SJCRH30 (cell line): ENCODE results near the gene VENTX. TPM values are rescaled to one million over a fixed set of nuclear protein-coding genes. Genes with fewer than 3 reads are reported as not detected.

Source experiments
- DNase-seq, 2 experiments: peaks; one replicate each; pipeline ENCODE4 v3.0.0-alpha.2; 2015 to 2020
- H3K27ac ChIP-seq: fragments of 250-450 bp; sonication (Bioruptor Pico); 2 replicates; pipeline ENCODE4 v1.5.1; 2020; ENCODE audit warnings: mild to moderate bottlenecking, moderate library complexity
- H3K27me3 ChIP-seq: fragments of 250-450 bp; sonication (Bioruptor Pico); 2 replicates; pipeline ENCODE4 v1.5.1; 2020; ENCODE audit warnings: mild to moderate bottlenecking, moderate library complexity
- H3K36me3 ChIP-seq: fragments of 250-450 bp; sonication (Bioruptor Pico); 2 replicates; pipeline ENCODE4 v1.5.1; 2020; ENCODE audit warnings: mild to moderate bottlenecking, moderate library complexity
- H3K4me1 ChIP-seq: fragments of 250-450 bp; sonication (Bioruptor Pico); 2 replicates; pipeline ENCODE4 v1.5.1; 2020; ENCODE audit warnings: mild to moderate bottlenecking, moderate library complexity
- H3K4me3 ChIP-seq: fragments of 250-450 bp; sonication (Bioruptor Pico); 2 replicates; pipeline ENCODE4 v1.5.1; 2020; ENCODE audit warnings: mild to moderate bottlenecking, moderate library complexity
- H3K9me3 ChIP-seq: fragments of 250-450 bp; sonication (Bioruptor Pico); replicated peaks from 2 replicates; pipeline ENCODE4 v1.5.1; 2020; ENCODE audit warnings: mild to moderate bottlenecking, moderate library complexity
- total RNA-seq: library from RNA; depleted of rRNA; stranded (reverse); fragments of >200 nt; shearing (Covaris generic); gene quantifications from 2 replicates; pipeline ENCODE4 v1.2.3, GENCODE V29; 2014

The VENTX gene
- total RNA-seq, 1 experiment from 2014 or later = 0.26 TPM

DNA sequence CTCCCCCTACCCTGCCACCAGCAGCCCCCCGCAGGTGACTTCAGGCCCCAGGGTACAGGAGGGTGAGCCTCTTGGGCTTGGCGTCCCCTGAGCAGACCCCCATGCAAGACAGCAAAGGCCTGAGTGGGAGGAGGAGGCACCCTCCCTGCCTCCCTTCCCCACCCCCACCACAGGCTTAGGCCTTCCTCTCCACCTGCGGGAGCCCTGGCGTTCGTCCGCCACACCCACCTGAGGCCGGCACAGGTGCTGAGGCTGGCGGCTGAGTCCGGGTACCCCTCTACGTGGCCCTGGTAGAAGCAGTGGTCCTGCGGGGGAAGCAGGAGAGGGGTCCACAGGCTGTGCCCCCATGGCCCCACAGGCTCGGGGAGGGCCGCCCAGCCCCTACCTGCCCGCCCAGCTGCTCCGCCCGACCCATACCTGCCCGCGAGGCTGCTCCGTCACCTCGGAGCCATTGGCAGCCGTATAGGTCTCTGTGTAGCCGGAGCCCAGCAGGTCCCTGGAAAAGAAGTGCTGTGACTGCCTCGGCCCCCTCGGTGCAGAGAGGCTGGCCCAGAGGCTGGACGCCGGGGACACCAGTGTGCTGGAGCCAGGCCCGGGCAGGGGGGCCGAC is 36.0 kb downstream of the VENTX start:
- Histone ChIP-seq H3K27me3 (no peaks in the 10 kb centered on the region), H3K4me3 (no peak overlapping the region), H3K36me3 (no peaks in the 10 kb centered on the region), H3K4me1 (no peaks in the 10 kb centered on the region), H3K27ac (no peak overlapping the region), H3K9me3 (no peaks in the 10 kb centered on the region)
- no peak for DNase-seq

- Histone ChIP-seq H3K27me3 (no peaks in the 10 kb centered on the region), H3K27ac (no peak overlapping the region)
- DNase-seq = peak; percentile 49 to 59
Measured at GRCh38 chr10:133274751-133275683, 37.4 kb downstream of the VENTX start.

GRCh38 chr10:133275684-133276092 is 38.0 kb downstream of the VENTX start:
- no peaks in the 10 kb centered on the region for H3K36me3 ChIP-seq
- no peaks in the 10 kb centered on the region for H3K4me1 ChIP-seq
- no peaks in the 10 kb centered on the region for H3K27me3 ChIP-seq
- no peak for DNase-seq
- no peak overlapping the region for H3K4me3 ChIP-seq
- H3K27ac ChIP-seq = no peak overlapping the region
- H3K9me3 ChIP-seq = no peaks in the 10 kb centered on the region

More at GRCh38 chr10:133274751-133275683, 37.4 kb downstream of the VENTX start:
- no peaks in the 10 kb centered on the region for H3K36me3 ChIP-seq
- H3K4me1 ChIP-seq = no peaks in the 10 kb centered on the region
- no peaks in the 10 kb centered on the region for H3K9me3 ChIP-seq
- no peak overlapping the region for H3K4me3 ChIP-seq

- H3K9me3 ChIP-seq = no peaks in the 10 kb centered on the region
- no peaks in the 10 kb centered on the region for H3K4me1 ChIP-seq
- no peak overlapping the region for H3K27ac ChIP-seq
- H3K27me3 ChIP-seq = no peaks in the 10 kb centered on the region
- no peaks in the 10 kb centered on the region for H3K36me3 ChIP-seq
- DNase-seq = no peak
- no peak overlapping the region for H3K4me3 ChIP-seq
Measured at GRCh38 chr10:133276100-133276434, 38.4 kb downstream of the VENTX start.

GRCh38 chr10:133276435-133277201 is 39.0 kb downstream of the VENTX start, which contains the start of gene ADAM8:
ADAM8 (minus strand) TSS chr10:133276868; CDS start chr10:133276817, 51 bp downstream.
- Histone ChIP-seq H3K4me1 (no peaks in the 10 kb centered on the region), H3K9me3 (no peaks in the 10 kb centered on the region), H3K27me3 (no peaks in the 10 kb centered on the region), H3K27ac (no peak within 1 kb of the TSS), H3K4me3 (no peak within 1 kb of the TSS), H3K36me3 (no peaks in the 10 kb centered on the region)
- no peak for DNase-seq

GRCh38 chr10:133277277-133277992 is 39.8 kb downstream of the VENTX start:
- no peak overlapping the region for H3K27ac ChIP-seq
- no peaks in the 10 kb centered on the region for H3K9me3 ChIP-seq
- no peaks in the 10 kb centered on the region for H3K4me1 ChIP-seq
- H3K27me3 ChIP-seq = no peaks in the 10 kb centered on the region
- DNase-seq = no peak
- no peak overlapping the region for H3K4me3 ChIP-seq
- H3K36me3 ChIP-seq = no peaks in the 10 kb centered on the region

DNA sequence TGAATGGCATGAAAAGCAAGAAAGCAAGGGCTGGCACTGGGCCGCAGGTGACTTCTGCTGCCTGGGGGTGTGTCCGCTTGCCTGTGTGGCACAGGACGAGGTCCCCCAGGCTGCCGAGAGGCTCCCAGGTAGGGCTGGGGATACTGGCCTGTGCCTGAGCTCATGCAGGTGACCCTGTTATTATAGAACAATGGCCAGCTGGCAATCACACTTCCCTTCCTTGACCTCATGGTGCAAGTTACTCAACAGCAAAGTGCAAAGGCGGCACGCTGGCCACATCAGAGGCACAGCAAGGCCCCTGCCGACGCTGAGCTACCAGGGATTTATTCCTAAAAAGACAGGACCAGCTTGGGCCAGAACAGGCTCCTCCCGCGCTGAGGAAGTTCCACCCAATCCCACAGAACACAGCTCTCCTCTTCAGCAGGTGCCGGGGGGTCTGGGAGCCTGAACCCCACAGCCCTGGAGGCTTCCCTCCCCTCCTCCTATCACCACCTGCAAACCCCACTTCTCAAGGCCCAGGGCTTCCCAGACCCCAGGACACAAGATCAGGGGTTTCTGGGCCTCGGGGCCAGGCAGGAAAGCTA is 40.4 kb downstream of the VENTX start:
- Histone ChIP-seq H3K27ac (no peak overlapping the region), H3K36me3 (no peaks in the 10 kb centered on the region), H3K27me3 (no peaks in the 10 kb centered on the region), H3K4me1 (no peaks in the 10 kb centered on the region), H3K4me3 (no peak overlapping the region), H3K9me3 (no peaks in the 10 kb centered on the region)
- no peak for DNase-seq

- H3K4me1 ChIP-seq = no peaks in the 10 kb centered on the region
- no peak for DNase-seq
- no peaks in the 10 kb centered on the region for H3K9me3 ChIP-seq
- H3K27ac ChIP-seq = no peak overlapping the region
- no peak overlapping the region for H3K4me3 ChIP-seq
- no peaks in the 10 kb centered on the region for H3K36me3 ChIP-seq
- H3K27me3 ChIP-seq = no peaks in the 10 kb centered on the region
Measured at GRCh38 chr10:133278577-133279265, 41.1 kb downstream of the VENTX start.

GRCh38 chr10:133279326-133280226 is 41.9 kb downstream of the VENTX start:
- H3K9me3 ChIP-seq = no peaks in the 10 kb centered on the region
- H3K27ac ChIP-seq = no peak overlapping the region
- no peaks in the 10 kb centered on the region for H3K27me3 ChIP-seq
- H3K4me1 ChIP-seq = no peaks in the 10 kb centered on the region
- no peaks in the 10 kb centered on the region for H3K36me3 ChIP-seq
- DNase-seq = no peak
- no peak overlapping the region for H3K4me3 ChIP-seq

DNA sequence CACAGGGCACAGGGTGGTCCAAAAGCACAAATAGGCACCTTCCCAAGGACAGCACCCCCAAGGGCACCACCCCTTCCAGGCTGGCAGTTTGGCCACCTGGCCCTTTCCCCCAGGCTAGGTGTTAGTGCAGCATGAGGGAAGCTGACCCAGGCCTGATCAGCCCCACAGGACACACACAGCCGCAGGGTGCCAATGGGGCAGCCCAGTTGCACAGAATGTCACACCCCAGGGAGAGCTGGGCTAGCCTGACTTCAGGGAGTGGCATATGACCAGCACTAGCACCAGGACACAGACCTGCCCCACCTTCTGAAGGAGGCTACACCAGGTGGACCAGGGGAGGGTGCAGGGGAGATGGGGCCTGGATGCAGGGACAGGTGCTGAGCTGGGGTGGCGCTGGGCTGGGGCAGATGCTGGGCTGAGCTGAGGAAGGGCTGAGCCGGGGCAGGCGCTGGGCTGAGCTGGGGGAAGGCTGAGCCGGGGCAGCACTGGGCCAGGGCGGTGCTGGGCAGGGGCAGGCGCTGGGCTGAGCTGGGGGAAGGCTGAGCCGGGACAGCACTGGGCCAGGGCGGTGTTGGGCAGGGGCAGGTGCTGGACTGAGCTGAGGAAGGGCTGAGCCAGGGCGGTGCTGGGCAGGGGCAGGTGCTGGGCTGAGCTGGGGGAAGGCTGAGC is 42.9 kb downstream of the VENTX start:
- no peaks in the 10 kb centered on the region for H3K9me3 ChIP-seq
- no peaks in the 10 kb centered on the region for H3K36me3 ChIP-seq
- H3K4me1 ChIP-seq = no peaks in the 10 kb centered on the region
- no peaks in the 10 kb centered on the region for H3K27me3 ChIP-seq
- no peak for DNase-seq
- no peak overlapping the region for H3K27ac ChIP-seq
- H3K4me3 ChIP-seq = no peak overlapping the region

- no peak overlapping the region for H3K4me3 ChIP-seq
- DNase-seq = no peak
- no peaks in the 10 kb centered on the region for H3K4me1 ChIP-seq
- no peaks in the 10 kb centered on the region for H3K27me3 ChIP-seq
- H3K27ac ChIP-seq = no peak overlapping the region
- no peaks in the 10 kb centered on the region for H3K9me3 ChIP-seq
- no peaks in the 10 kb centered on the region for H3K36me3 ChIP-seq
Measured at GRCh38 chr10:133281084-133281483, 43.4 kb downstream of the VENTX start.

DNA sequence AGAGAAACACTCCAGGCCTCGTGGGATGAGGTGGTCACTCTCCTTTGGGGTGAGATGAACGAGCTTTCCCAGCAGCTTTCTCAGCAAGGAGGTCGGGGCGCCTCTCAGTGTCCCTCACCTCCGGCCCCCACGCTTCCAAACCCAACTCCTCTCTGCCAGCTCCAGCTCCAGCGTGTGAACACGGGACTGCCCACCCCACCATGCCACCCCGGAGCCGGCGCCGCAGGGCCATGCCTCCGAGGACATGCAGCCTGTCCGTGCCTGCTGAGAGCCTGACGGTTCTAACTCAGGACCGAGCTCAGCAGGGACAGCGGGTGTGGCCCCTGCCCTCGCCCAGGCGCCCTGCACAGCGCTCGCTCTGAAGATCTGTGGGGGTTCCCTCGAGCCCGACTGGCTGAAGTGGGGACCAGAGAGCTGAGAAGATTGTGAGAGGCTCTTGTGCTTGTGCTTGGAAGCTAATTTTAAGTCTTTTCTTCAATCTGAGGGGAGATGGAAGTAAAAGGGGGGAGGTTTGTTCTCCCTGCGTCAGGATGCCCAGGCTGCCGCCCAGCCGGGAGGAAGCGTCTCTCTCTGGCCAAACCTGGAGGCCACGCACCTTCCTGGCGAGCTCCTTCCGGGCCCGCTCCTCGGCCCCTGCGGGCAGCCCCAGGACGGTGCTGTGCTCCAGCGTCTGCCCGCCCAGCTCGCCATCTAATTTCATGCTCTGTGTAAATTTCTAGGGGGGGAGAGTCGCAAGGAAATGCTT is 44.1 kb downstream of the VENTX start:
- no peak overlapping the region for H3K27ac ChIP-seq
- H3K36me3 ChIP-seq = no peaks in the 10 kb centered on the region
- no peak overlapping the region for H3K4me3 ChIP-seq
- H3K27me3 ChIP-seq = no peaks in the 10 kb centered on the region
- no peak for DNase-seq
- H3K4me1 ChIP-seq = no peaks in the 10 kb centered on the region
- H3K9me3 ChIP-seq = no peaks in the 10 kb centered on the region
